GM13977 (cell line): ENCODE data around the gene USP44.

Source experiments
- DNase-seq: peaks from one replicate; pipeline ENCODE4 v3.0.0; 2012; ENCODE audit warnings: low spot score
- CTCF ChIP-seq: IDR thresholded peaks from 2 replicates; pipeline ENCODE4 v1.5.1; 2012; ENCODE audit warnings: mild to moderate bottlenecking, control low read depth; ENCODE audit not compliant: insufficient read depth; ENCODE audit errors: extremely low read depth, missing control alignments
- in situ Hi-C: fragments of 300-500 bp; cut with MboI; formaldehyde crosslinking; loops from one replicate; pipeline ENCODE4 v1.12.0; 2022; ENCODE audit warnings: low sequenced_read_pairs, low pct_unique_long_range_greater_than_20kb, mixed read lengths, inconsistent platforms; ENCODE audit not compliant: unreplicated experiment

USP44 gene

GRCh38 chr12:95532851-95533250, 18.4 kb downstream of the USP44 start:
- no peak for DNase-seq
- no peak for TF ChIP-seq CTCF
- in situ Hi-C loops, result no loop called here

- in situ Hi-C loops, result no loop called here
- TF ChIP-seq CTCF, result no peak
- no peak for DNase-seq
Measured at GRCh38 chr12:95529693-95530225, 21.5 kb downstream of the USP44 start.

- TF ChIP-seq CTCF, result no peak
- in situ Hi-C loops, result no loop called here
- DNase-seq, result no peak
Measured at GRCh38 chr12:95528431-95528830, 22.8 kb downstream of the USP44 start.

- in situ Hi-C loops, result loop anchor here (25.0 kb wide), 1 partner anchor 410 kb away; no protein-coding TSS in a partner anchor
- TF ChIP-seq CTCF, result no peak
- no peak for DNase-seq
Measured at GRCh38 chr12:95522692-95523091, 28.6 kb downstream of the USP44 start.

GRCh38 chr12:95520816-95521215, 30.5 kb downstream of the USP44 start:
- TF ChIP-seq CTCF, result no peak
- in situ Hi-C loops, result loop anchor here (25.0 kb wide), 1 partner anchor 409 kb away; no protein-coding TSS in a partner anchor
- no peak for DNase-seq

GRCh38 chr12:95518944-95519343, 32.3 kb downstream of the USP44 start:
- no peak for TF ChIP-seq CTCF
- DNase-seq, result no peak
- in situ Hi-C loops, result loop anchor here (25.0 kb wide), 1 partner anchor 407 kb away; no protein-coding TSS in a partner anchor
